Breast epithelium (tissue), 3 donors: ENCODE data around the gene SEC61A2.

ENCODE experiments used
- POLR2A ChIP-seq: fragments of 450-650 bp; IDR thresholded peaks from one replicate; pipeline ENCODE4 v1.6.1; 2016; ENCODE audit warnings: antibody characterized with exemption, mild to moderate bottlenecking, moderate library complexity
- TF ChIP-seq, protein P1 (sequence below), 3 donors: fragments of 450-650 bp; IDR thresholded peaks; one replicate each; pipeline ENCODE4 v1.5.1; 2016 to 2017; ENCODE audit warnings: antibody characterized with exemption in 3 of 3, mild to moderate bottlenecking in 3 of 3, moderate library complexity in 3 of 3

GRCh38 chr10:12193193-12193592, 63.7 kb downstream of the SEC61A2 start:
- TF ChIP-seq, protein P1, sequence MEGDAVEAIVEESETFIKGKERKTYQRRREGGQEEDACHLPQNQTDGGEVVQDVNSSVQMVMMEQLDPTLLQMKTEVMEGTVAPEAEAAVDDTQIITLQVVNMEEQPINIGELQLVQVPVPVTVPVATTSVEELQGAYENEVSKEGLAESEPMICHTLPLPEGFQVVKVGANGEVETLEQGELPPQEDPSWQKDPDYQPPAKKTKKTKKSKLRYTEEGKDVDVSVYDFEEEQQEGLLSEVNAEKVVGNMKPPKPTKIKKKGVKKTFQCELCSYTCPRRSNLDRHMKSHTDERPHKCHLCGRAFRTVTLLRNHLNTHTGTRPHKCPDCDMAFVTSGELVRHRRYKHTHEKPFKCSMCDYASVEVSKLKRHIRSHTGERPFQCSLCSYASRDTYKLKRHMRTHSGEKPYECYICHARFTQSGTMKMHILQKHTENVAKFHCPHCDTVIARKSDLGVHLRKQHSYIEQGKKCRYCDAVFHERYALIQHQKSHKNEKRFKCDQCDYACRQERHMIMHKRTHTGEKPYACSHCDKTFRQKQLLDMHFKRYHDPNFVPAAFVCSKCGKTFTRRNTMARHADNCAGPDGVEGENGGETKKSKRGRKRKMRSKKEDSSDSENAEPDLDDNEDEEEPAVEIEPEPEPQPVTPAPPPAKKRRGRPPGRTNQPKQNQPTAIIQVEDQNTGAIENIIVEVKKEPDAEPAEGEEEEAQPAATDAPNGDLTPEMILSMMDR (IDR thresholded peaks at IDR 0.05): no peak
- no peak for TF ChIP-seq POLR2A
